Lower lobe of right lung (tissue), 2 donors: ENCODE results near the gene NUP210L. TPM values are rescaled to one million over a fixed set of nuclear protein-coding genes. Genes with fewer than 3 reads are reported as not detected.
"Not testable (repeated sequence)": the region's sequence is repeated elsewhere in the genome, so short reads cannot be mapped to it uniquely, and the experiment has no call there.

Source experiments
- ATAC-seq, 2 donors: fragments of 200-7000 bp; cut with Tn5 transposase; one replicate each; pipeline ENCODE4 v1.9.1; 2020 to 2022; ENCODE audit warnings: mild to moderate bottlenecking in 2 of 2, moderate library complexity in 2 of 2
- DNase-seq: peaks from one replicate; pipeline ENCODE4 v3.0.0-alpha.2; 2020
- H3K27ac ChIP-seq: fragments of 200-600 bp; one replicate; pipeline ENCODE4 v1.8.0; 2022
- H3K27me3 ChIP-seq: fragments of 200-600 bp; one replicate; pipeline ENCODE4 v1.8.0; 2022; ENCODE audit warnings: low read depth
- H3K36me3 ChIP-seq: fragments of 200-600 bp; one replicate; pipeline ENCODE4 v1.8.0; 2022; ENCODE audit warnings: mild to moderate bottlenecking
- H3K4me1 ChIP-seq: fragments of 200-600 bp; one replicate; pipeline ENCODE4 v1.8.0; 2022
- H3K4me3 ChIP-seq: fragments of 200-600 bp; one replicate; pipeline ENCODE4 v1.8.0; 2022; ENCODE audit warnings: mild to moderate bottlenecking
- H3K9me3 ChIP-seq: fragments of 200-600 bp; one replicate; pipeline ENCODE4 v1.8.0; 2022
- intact Hi-C: fragments of 100-400 bp; cut with DNase I; formaldehyde crosslinking; loops from one replicate; pipeline ENCODE4 v1.11.0; 2022
- total RNA-seq: library from RNA; stranded (reverse); fragmentation: NEBNext Ultra II Directional; extraction: Animal tissue kit (Norgen Biotek cat#: 25700); gene quantifications from one replicate; pipeline ENCODE4 v1.2.1, GENCODE V29; 2021
- TF ChIP-seq, protein P1 (sequence below): fragments of 200-600 bp; IDR thresholded peaks from one replicate; pipeline ENCODE4 v1.8.0; 2022; ENCODE audit warnings: antibody characterized with exemption, mild to moderate bottlenecking
- donor health status: DM: no; HTN: yes; CAD: no; lungs with severe emphysema.

NUP210L gene
- total RNA-seq, 1 donor from 2014 or later, result 1.7 TPM

DNA sequence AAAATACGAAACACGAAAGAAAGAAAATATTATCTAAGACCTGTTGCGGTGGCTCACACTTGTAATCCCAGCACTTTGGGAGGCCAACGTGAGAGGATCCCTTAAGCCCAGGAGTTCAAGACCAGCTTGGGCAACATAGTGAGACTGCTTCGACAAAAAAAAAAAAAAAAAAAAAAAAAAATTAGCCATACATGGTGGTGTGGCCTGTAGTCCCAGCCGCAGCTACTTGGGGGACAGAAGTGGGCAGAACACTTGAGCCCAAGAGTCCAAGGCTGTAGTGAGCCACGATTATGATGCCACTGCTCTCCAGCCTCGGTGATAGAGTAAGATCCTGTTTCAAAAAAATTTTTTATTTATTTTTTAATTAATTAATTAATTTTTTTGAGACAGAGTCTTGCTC, 167.3 kb downstream of the NUP210L start:
- H3K27ac ChIP-seq, result no peak overlapping the region
- TF ChIP-seq, protein P1, sequence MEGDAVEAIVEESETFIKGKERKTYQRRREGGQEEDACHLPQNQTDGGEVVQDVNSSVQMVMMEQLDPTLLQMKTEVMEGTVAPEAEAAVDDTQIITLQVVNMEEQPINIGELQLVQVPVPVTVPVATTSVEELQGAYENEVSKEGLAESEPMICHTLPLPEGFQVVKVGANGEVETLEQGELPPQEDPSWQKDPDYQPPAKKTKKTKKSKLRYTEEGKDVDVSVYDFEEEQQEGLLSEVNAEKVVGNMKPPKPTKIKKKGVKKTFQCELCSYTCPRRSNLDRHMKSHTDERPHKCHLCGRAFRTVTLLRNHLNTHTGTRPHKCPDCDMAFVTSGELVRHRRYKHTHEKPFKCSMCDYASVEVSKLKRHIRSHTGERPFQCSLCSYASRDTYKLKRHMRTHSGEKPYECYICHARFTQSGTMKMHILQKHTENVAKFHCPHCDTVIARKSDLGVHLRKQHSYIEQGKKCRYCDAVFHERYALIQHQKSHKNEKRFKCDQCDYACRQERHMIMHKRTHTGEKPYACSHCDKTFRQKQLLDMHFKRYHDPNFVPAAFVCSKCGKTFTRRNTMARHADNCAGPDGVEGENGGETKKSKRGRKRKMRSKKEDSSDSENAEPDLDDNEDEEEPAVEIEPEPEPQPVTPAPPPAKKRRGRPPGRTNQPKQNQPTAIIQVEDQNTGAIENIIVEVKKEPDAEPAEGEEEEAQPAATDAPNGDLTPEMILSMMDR, result no peak
- ATAC-seq, result no peak
- H3K36me3 ChIP-seq, result peaks cover 18% of the 10 kb centered on the region
- no peaks in the 10 kb centered on the region for H3K9me3 ChIP-seq
- DNase-seq, result no peak
- no peak overlapping the region for H3K4me3 ChIP-seq
- peaks cover 45% of the 10 kb centered on the region for H3K4me1 ChIP-seq
- no peaks in the 10 kb centered on the region for H3K27me3 ChIP-seq
- intact Hi-C loops, result loop anchor here (10.0 kb wide), 1 partner anchor 193 kb away; no protein-coding TSS in a partner anchor

DNA sequence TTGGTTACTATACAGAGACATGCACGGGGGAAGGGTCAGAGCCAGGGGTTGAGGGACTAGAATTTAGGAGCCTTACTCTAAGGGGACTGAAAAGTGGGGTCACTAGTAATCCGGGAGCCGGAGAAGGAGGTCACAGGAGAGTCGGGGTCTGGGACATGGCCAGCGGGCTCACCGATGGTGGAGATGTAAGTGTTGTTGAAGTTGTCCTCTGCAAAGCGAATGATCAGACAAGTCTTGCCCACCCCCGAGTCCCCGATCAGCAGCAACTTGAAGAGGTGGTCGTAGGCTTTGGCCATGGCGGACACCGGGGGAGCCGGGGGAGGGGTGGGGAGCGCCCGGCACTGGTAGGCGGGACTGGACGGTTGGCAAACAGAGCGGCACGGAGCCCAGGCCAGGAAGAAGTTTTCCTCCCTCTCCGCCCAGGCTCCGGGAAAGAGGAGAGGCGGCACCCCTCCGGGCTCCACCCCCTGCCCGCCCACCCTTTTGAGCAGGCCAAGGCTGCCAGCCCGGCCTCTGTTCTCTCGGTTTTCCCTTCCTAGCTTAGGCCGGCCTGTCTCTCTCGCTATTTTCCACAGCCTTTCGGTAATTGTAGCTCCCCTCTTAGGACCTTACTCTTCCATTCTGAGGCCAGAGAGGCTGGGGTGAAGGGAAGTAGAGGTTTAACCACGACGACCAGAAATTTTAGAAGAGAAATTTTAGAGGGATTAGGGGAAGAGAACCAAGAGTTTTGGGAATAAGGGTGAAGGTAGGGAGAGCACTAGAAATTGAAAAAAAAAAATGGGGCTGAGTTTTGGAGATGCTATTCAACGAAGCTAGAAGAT, 168.7 kb downstream of the NUP210L start, which contains the start of gene RAB13:
RAB13 (minus strand) TSS at position 399 of the 821 bp plus-strand sequence; CDS start at position 296, 103 bp downstream.
- intact Hi-C loops, result loop anchor here (10.0 kb wide), 1 partner anchor 191 kb away; no protein-coding TSS in a partner anchor
- Histone ChIP-seq H3K4me3 (peak within 1 kb of the TSS; percentile 71), H3K9me3 (no peaks in the 10 kb centered on the region), H3K27me3 (no peaks in the 10 kb centered on the region), H3K27ac (peak within 1 kb of the TSS; percentile 85), H3K4me1 (peaks cover 31% of the 10 kb centered on the region), H3K36me3 (peaks cover 19% of the 10 kb centered on the region)
- peak; percentile 88 to 90 for ATAC-seq
- TF ChIP-seq, protein P1, result no peak
- DNase-seq, result peak; percentile 88

DNA sequence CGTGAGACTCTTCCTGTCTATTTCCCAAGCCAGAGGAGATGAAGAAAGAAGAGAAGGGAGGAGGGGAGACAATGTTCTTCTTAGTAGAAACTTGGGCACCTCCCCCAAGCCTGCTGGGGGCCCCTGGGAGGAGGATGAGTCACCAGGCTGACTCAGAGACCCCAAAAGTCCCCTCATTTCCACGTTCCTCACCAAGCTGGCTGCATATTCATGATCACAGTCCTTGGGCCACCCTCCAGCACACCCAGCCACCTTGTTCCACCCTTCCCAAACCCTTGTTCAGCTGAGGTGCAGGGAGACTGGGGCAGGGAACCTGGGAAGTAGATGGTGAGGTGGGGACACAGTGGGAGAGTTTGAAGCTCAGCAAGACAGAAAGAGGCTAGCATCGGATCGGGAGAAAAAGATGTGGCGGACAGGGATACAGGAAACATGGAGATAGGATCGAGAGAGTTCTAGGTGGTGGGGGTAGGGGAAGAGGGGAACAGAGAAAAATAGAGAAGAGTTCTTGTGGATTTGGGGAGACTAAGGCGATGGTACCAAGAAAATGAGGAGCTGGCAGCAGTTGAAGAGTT, 169.4 kb downstream of the NUP210L start:
- peak overlapping the region; percentile 85 for H3K27ac ChIP-seq
- intact Hi-C loops, result loop anchor here (10.0 kb wide), 1 partner anchor 191 kb away; no protein-coding TSS in a partner anchor
- ATAC-seq (peak in 1 of 2 donors; percentile 25), DNase-seq (no peak)
- peak overlapping the region; percentile 71 for H3K4me3 ChIP-seq
- TF ChIP-seq, protein P1, result no peak
- no peaks in the 10 kb centered on the region for H3K27me3 ChIP-seq
- peaks cover 26% of the 10 kb centered on the region for H3K36me3 ChIP-seq
- H3K9me3 ChIP-seq, result no peaks in the 10 kb centered on the region
- H3K4me1 ChIP-seq, result peaks cover 31% of the 10 kb centered on the region

DNA sequence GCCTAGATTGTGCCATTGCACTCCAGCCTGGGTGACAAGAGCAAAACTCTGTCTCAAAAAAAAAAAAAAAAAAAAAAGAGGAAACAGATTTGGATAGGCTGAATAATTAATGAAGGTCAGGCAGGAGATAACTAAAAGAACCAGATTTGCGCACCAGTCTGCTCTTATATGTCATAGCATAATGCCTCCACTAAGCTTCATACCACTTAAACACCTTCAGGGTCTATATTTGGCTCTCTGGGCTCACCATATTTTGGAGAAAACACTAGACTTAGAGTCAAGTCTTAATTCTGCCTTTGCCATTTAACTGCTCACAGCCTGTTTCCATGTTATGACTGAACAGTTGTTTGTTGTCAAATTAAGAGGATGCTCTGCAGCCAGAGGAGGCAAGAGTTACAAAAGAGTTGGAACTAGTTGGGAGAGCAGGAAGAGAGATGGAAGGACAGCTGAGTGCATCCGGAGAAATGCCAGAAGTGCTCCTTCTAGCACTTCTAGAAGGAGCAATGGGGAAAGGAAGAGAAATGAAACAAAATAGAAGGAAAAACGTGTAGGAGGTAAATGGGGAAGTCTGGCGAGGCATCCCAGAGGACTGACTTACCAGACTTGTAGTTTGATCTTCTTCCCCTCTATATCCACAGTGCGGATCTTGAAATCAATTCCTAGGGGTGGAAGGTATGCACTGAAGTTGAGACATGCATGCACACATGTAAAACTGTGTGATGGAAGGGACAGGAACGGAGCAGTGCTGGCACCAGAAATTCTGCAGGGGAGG, 170.6 kb downstream of the NUP210L start:
- no peak for ATAC-seq

DNA sequence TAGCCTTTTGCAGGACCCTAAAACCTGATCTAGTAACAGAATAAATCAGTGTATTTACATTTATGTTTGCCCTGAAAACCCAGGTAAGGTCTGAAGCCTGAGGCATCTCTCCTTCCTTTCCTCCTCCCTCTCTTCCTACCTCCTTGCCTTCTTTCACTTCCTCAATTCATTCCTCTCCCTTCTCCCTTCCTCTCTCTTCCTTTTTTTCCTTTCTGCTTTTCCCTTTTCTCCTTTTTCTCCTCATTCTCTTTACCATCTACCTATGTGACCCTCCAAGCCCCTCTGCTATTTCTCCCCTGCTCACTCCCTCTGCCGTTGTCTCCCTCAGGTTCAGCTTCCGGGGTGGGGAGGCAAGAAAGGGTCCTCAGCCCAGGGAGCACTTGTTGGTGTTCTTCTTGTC, 173.1 kb downstream of the NUP210L start:
- intact Hi-C loops, result loop anchor here (10.0 kb wide), 1 partner anchor 187 kb away; no protein-coding TSS in a partner anchor
- H3K9me3 ChIP-seq, H3K4me3 ChIP-seq, ATAC-seq, H3K27ac ChIP-seq, H3K27me3 ChIP-seq, DNase-seq: not testable (repeated sequence)
- H3K4me1 ChIP-seq, result peaks cover 30% of the 10 kb centered on the region
- H3K36me3 ChIP-seq, result peaks cover 35% of the 10 kb centered on the region

More for the DNA sequence above, 170.6 kb downstream of the NUP210L start:
- intact Hi-C loops, result loop anchor here (10.0 kb wide), 1 partner anchor 190 kb away; no protein-coding TSS in a partner anchor
- TF ChIP-seq, protein P1, result no peak
- no peak for DNase-seq
- Histone ChIP-seq H3K27me3 (no peaks in the 10 kb centered on the region), H3K4me3 (peak overlapping the region; percentile 71), H3K36me3 (peaks cover 31% of the 10 kb centered on the region), H3K4me1 (peaks cover 26% of the 10 kb centered on the region), H3K9me3 (no peaks in the 10 kb centered on the region), H3K27ac (no peak overlapping the region)

DNA sequence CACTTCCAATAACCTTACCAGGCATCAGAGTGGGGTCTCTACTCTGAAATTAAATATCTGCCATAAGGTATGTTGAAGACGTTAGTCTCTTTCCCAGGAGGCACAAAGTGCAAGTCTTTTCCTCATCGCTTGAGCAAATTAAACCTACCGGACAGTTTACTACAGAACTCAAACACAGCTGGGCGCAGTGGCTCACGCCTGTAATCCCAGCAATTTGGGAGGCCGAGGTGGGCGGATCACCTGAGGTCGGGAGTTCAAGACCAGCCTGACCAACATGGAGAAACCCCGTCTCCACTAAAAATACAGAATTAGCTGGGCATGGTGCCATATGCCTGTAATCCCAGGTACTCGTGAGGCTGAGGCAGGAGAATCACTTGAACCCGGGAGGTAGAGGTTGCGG, 175.8 kb downstream of the NUP210L start:
- H3K27ac ChIP-seq, DNase-seq, H3K9me3 ChIP-seq, ATAC-seq, H3K27me3 ChIP-seq, H3K4me3 ChIP-seq, intact Hi-C loops: not testable (repeated sequence)
- Histone ChIP-seq H3K4me1 (peaks cover 22% of the 10 kb centered on the region), H3K36me3 (peaks cover 55% of the 10 kb centered on the region)
